Measurements from ENCODE around the gene GNAT1.

DNA sequence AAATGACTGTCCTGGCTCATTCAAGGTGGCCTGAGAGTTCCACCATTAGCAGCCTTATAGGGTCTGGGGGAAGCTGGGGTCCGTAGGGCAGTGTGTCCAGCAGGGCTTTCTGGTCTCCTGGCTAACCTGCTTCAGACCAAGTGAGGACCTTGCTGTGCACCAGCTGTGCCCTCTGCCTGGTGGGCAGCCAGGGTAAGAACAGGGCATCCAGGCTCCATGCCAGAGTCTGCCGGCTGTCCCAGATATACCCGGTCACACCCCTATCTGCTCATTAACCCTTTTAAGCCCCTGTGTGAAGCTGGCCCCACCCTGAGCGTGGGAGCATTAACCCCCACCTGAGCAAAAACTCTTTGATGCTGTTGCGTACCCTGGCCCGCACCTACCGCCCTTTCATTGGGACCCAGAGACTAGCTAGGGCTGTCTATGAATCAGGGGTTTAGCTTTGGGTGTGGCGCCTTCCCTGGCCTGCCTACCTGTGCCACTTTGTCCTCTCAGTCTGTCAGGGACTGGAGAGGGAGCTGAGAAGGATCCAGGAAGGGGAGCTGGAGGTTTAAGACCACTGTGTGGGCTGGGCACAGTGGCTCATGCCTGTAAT lies 18.7 kb upstream of the GNAT1 start:
- TF ChIP-seq, protein P1, sequence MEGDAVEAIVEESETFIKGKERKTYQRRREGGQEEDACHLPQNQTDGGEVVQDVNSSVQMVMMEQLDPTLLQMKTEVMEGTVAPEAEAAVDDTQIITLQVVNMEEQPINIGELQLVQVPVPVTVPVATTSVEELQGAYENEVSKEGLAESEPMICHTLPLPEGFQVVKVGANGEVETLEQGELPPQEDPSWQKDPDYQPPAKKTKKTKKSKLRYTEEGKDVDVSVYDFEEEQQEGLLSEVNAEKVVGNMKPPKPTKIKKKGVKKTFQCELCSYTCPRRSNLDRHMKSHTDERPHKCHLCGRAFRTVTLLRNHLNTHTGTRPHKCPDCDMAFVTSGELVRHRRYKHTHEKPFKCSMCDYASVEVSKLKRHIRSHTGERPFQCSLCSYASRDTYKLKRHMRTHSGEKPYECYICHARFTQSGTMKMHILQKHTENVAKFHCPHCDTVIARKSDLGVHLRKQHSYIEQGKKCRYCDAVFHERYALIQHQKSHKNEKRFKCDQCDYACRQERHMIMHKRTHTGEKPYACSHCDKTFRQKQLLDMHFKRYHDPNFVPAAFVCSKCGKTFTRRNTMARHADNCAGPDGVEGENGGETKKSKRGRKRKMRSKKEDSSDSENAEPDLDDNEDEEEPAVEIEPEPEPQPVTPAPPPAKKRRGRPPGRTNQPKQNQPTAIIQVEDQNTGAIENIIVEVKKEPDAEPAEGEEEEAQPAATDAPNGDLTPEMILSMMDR (IDR thresholded peaks at IDR 0.05; ENCODE audit: low read depth, low read length), result no peak
- TF ChIP-seq EZH2phosphoT487 (IDR thresholded peaks at IDR 0.05; ENCODE audit: low read depth), result no peak

Data from OCI-LY3 (cell line).